SK-N-MC (cell line): ENCODE data around the gene CHN1.

Experiments used
- DNase-seq: peaks from one replicate; pipeline ENCODE4 v3.0.0-alpha.2; 2011; ENCODE audit warnings: low read depth, low spot score
- H3K27ac ChIP-seq: fragments of 200-600 bp; sonication (generic); 2 replicates; pipeline ENCODE4 v1.5.1; 2016; ENCODE audit warnings: mixed run types
- H3K36me3 ChIP-seq: fragments of 200-600 bp; sonication (generic); 2 replicates; pipeline ENCODE4 v1.6.1; 2017; ENCODE audit warnings: antibody characterized with exemption, low read length, mixed read lengths; ENCODE audit not compliant: insufficient read depth
- H3K4me3 ChIP-seq: fragments of 200-600 bp; sonication (generic); 2 replicates; pipeline ENCODE4 v1.5.1; 2016
- H3K9ac ChIP-seq: fragments of 200-600 bp; sonication (generic); 2 replicates; pipeline ENCODE4 v1.8.0; 2017; ENCODE audit warnings: mixed run types, mixed read lengths; ENCODE audit not compliant: insufficient read length
- H3K9me3 ChIP-seq: fragments of 200-600 bp; sonication (generic); 2 replicates; pipeline ENCODE4 v1.6.1; 2017; ENCODE audit warnings: low read depth, mild to moderate bottlenecking, antibody characterized with exemption, low read length, moderate library complexity, mixed read lengths
- EZH2 ChIP-seq: fragments of 200-600 bp; sonication (generic); IDR thresholded peaks from one replicate; pipeline ENCODE4 v1.6.1; 2017; ENCODE audit warnings: antibody characterized with exemption
- FOXP2 ChIP-seq: optimal IDR thresholded peaks from 2 replicates; pipeline ENCODE3; 2011; ENCODE audit warnings: mild to moderate bottlenecking, moderate library complexity; ENCODE audit not compliant: insufficient read depth; ENCODE audit errors: extremely low read length, control extremely low read depth
- POLR2AphosphoS5 ChIP-seq: IDR thresholded peaks from 2 replicates; pipeline ENCODE4 v1.6.1; 2012; ENCODE audit warnings: mild to moderate bottlenecking, low read depth, low read length, borderline replicate concordance

Gene CHN1

GRCh38 chr2:174949988-174950687 lies 55.0 kb downstream of the CHN1 start:
- Histone ChIP-seq H3K27ac (no peak overlapping the region), H3K4me3 (no peak overlapping the region), H3K9ac (no peak overlapping the region), H3K9me3 (no peaks in the 10 kb centered on the region), H3K36me3 (no peaks in the 10 kb centered on the region)
- DNase-seq, result no peak
- TF ChIP-seq FOXP2, result no peak
- TF ChIP-seq EZH2, result no peak
- no peak for TF ChIP-seq POLR2AphosphoS5

GRCh38 chr2:174945601-174946260 lies 59.5 kb downstream of the CHN1 start:
- DNase-seq, result no peak
- no peak for TF ChIP-seq FOXP2
- TF ChIP-seq POLR2AphosphoS5, result no peak
- no peak for TF ChIP-seq EZH2
- Histone ChIP-seq H3K9ac (no peak overlapping the region), H3K27ac (no peak overlapping the region), H3K36me3 (peaks cover 6% of the 10 kb centered on the region; the same call in 1 of the 2 replicates), H3K9me3 (no peaks in the 10 kb centered on the region), H3K4me3 (no peak overlapping the region)

GRCh38 chr2:174939046-174939445 lies 66.1 kb downstream of the CHN1 start:
- Histone ChIP-seq H3K9ac (no peak overlapping the region), H3K4me3 (no peak overlapping the region), H3K27ac (no peak overlapping the region), H3K36me3 (peaks cover 8% of the 10 kb centered on the region; the same call in 1 of the 2 replicates), H3K9me3 (no peaks in the 10 kb centered on the region)
- no peak for DNase-seq
- no peak for TF ChIP-seq POLR2AphosphoS5
- no peak for TF ChIP-seq EZH2
- TF ChIP-seq FOXP2, result no peak

- H3K27ac ChIP-seq, result no peak overlapping the region
- no peaks in the 10 kb centered on the region for H3K9me3 ChIP-seq
- H3K9ac ChIP-seq, result no peak overlapping the region
- no peak for DNase-seq
- TF ChIP-seq EZH2 (no peak), FOXP2 (no peak), POLR2AphosphoS5 (no peak)
- H3K36me3 ChIP-seq, result peaks cover 2% of the 10 kb centered on the region; the same call in 1 of the 2 replicates
- no peak overlapping the region for H3K4me3 ChIP-seq
These were observed 73.5 kb downstream of the CHN1 start for GRCh38 chr2:174931724-174932123.

- Histone ChIP-seq H3K9ac (no peak overlapping the region), H3K36me3 (peaks cover 2% of the 10 kb centered on the region; the same call in 1 of the 2 replicates), H3K27ac (no peak overlapping the region), H3K9me3 (no peaks in the 10 kb centered on the region), H3K4me3 (no peak overlapping the region)
- TF ChIP-seq EZH2 (no peak), POLR2AphosphoS5 (no peak), FOXP2 (no peak)
- DNase-seq, result no peak
These were observed 75.4 kb downstream of the CHN1 start for GRCh38 chr2:174929786-174930185.

- H3K9me3 ChIP-seq, result peaks cover 3% of the 10 kb centered on the region; the same call in 1 of the 2 replicates
- no peak overlapping the region for H3K9ac ChIP-seq
- H3K27ac ChIP-seq, result peak overlapping the region; percentile 51
- 0 out of 2 replicates have a peak, but pooled peaks cover 9% of the 10 kb centered on the region for H3K36me3 ChIP-seq
- DNase-seq, result no peak
- H3K4me3 ChIP-seq, result no peak overlapping the region
- no peak for TF ChIP-seq EZH2
- TF ChIP-seq POLR2AphosphoS5, result no peak
These were observed 80.0 kb downstream of the CHN1 start for GRCh38 chr2:174925046-174925784.

- TF ChIP-seq POLR2AphosphoS5 (no peak), EZH2 (no peak), FOXP2 (no peak)
- H3K36me3 ChIP-seq, result 0 out of 2 replicates have a peak, but pooled peaks cover 9% of the 10 kb centered on the region
- H3K27ac ChIP-seq, result peak overlapping the region; percentile 65; the same call in 1 of the 2 replicates
- H3K4me3 ChIP-seq, result no peak overlapping the region
- H3K9me3 ChIP-seq, result peaks cover 3% of the 10 kb centered on the region; the same call in 1 of the 2 replicates
- no peak overlapping the region for H3K9ac ChIP-seq
- no peak for DNase-seq
These were observed 81.0 kb downstream of the CHN1 start for GRCh38 chr2:174924061-174924693.
